Measurements from ENCODE around the gene FBXO3.

DNA sequence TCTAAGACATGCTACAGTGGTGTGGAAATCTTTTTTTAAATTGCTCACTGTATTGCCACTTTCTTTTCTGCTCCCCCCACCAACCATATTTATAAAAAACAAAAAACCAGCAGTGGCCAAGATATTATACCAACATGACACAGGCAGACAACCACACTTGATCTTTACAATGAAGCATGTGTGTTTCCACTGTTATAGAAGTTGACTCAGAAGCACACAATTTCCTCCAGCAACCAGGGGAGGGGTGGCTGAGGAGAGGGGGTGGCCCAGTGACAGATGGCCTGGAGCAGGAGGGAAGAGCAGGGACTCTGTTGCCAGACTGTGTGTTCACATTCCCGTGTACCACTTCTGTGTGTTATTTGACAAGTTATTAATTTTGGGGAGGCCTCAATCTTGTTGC is 52.9 kb downstream of the FBXO3 start:
- TF ChIP-seq CTCF (conservative IDR thresholded peaks at IDR 0.05) (no peak), EZH2 (IDR thresholded peaks at IDR 0.05; ENCODE audit: low read depth) (no peak)
